Measurements from ENCODE around the gene DGKD.
A peak's percentile ranks its signal among the peaks of the same experiment; 100 is the strongest.

Gene DGKD

GRCh38 chr2:233429175-233429897, 75.0 kb downstream of the DGKD start:
- no peak for DNase-seq (ENCODE audit: low spot score)

GRCh38 chr2:233430081-233430480, 75.8 kb downstream of the DGKD start:
- no peak for DNase-seq (ENCODE audit: low spot score)

DNA sequence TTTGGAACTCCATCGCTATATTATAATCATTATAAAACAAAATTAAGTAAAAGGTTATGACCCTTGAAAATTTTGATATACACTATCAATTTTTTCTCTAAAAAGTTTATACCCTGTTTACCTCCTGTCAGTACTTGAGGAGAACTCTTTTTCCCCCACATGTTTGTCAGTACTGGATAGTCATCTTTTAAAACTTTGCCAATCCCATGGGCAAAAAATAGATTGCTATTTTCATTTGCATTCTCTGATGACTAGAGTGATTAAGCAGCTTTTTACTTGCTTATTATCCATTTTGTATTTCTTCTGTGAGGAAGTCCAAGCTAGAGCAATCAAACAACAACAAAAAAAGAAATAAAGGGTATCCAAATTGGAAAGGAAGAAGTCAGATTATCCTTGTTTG, 76.4 kb downstream of the DGKD start:
- DNase-seq (ENCODE audit: low spot score) = no peak

DNA sequence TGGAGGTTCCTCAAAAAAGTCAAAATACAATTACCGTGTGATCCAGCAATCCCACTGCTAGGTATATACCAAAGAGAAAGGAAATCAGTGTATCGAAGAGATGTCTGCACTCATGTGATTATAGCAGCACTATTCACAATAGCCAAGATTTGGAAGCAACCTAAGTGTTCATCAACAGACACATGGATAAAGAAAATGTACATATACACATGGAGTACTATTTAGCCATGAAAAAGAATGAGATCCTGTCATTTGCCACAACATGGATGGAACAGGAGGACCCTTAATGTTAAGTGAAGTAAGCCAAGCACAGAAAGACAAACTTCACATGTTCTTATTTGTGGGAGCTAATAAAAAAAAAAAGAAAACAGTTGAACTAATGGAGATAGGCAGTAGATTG, 78.7 kb downstream of the DGKD start:
- no peak for DNase-seq (ENCODE audit: low spot score)

DNA sequence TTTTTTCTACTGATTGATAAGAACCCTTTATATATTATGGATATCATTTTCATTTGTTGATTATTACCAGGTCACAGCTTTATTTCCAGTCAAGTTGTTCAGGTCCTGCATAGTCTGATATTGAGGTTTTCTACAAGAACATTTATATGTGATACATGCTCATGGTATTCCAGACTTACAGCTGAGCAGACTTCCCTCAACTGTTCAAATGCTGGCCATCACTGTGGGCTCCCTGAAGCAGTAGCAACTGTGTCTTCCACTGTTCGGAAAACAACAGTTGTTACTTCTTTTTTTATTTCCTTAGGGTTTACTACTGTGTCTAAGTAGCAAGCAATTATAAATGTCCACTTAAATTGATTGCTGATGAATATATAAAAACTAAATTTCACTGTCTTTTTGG, 79.5 kb downstream of the DGKD start:
- DNase-seq (ENCODE audit: low spot score) = no peak

- DNase-seq (ENCODE audit: low spot score) = no peak
These were observed 80.5 kb downstream of the DGKD start for GRCh38 chr2:233434666-233435330.

- no peak for DNase-seq (ENCODE audit: low spot score)
These were observed 81.3 kb downstream of the DGKD start for GRCh38 chr2:233435436-233436190.

DNA sequence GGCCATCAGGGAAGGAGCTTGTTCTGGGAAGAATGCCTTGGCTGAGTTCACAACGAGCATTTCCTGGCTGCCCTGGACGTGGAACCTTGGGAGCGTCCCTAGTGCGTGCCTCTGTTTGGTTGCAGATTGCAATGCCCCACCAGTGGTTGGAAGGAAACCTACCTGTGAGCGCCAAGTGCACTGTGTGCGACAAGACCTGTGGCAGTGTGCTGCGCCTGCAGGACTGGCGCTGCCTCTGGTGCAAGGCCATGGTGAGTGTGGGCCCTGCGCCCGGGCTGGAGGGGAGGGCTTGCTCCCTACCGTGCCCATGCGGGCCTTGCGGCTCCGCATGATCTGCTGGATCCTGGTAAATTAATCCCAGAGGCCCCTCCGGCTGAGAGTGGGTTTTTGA, 81.9 kb downstream of the DGKD start:
- no peak for DNase-seq (ENCODE audit: low spot score)

GRCh38 chr2:233436691-233437438, 82.6 kb downstream of the DGKD start:
- no peak for DNase-seq (ENCODE audit: low spot score)

- DNase-seq (ENCODE audit: low spot score) = no peak
These were observed 83.2 kb downstream of the DGKD start for GRCh38 chr2:233437439-233437955.

- no peak for DNase-seq (ENCODE audit: low spot score)
These were observed 84.4 kb downstream of the DGKD start for GRCh38 chr2:233438573-233439147.

DNA sequence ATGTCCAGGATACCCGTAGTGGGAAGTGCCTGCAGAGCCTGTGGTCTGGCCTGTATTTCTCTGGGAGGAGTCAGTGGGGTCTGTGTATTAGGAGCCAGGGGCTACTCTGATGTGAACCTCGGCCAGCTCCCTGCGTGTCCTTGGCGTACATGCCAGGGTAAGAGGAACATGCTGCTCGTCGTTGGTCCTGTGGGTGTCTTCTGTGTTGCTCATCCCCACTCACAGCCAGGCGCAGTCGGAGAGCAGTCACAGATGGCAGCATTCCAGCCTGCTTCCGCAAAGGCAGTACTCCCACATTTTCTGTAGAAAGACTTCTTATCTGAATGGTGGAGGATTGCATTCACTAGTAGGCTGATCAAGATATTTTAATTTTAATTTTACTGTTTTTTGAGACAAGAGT, 84.9 kb downstream of the DGKD start:
- peak; percentile 83 for DNase-seq (ENCODE audit: low spot score)

DNA sequence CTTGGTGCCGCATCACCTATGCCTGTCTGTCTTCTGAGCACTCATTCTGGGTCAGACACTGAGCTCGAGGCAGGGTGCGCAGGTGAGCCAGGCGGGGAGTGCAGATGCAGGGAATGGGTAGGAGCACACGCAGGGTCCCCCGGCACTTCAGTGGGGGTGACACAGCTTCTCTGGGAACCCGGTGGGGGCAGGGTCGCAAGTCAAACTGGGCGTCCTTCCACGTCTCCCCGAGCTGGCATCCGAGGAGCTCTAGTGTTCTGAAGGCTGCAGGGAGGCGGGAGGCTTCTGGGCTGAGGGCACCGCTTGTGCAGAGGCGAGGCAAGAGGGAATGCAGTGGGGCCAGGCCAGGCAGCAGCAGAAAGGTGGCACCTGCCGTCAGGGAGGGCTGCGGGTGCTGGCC, 86.0 kb downstream of the DGKD start:
- no peak for DNase-seq (ENCODE audit: low spot score)

DNA sequence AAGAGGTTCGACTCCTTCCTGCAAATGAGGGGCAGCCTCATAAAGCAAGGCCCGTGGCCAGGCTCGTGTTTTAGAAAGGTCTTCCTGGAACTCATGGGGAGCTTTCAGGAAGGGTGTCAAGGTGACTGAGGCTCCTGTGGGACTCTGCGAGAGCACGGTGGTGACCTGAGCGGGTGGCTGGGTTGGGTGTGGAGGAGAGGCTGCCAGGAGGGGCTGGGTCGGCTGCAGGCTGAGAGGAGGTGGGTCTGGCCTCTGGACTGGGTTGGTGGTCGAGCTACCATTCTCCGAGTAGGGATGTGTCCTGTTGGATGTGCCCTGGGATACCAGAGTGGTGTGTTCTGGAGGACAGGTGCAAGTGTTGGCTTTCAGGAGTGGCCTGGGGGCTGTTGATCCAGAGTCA, 86.4 kb downstream of the DGKD start:
- DNase-seq (ENCODE audit: low spot score) = no peak

DNA sequence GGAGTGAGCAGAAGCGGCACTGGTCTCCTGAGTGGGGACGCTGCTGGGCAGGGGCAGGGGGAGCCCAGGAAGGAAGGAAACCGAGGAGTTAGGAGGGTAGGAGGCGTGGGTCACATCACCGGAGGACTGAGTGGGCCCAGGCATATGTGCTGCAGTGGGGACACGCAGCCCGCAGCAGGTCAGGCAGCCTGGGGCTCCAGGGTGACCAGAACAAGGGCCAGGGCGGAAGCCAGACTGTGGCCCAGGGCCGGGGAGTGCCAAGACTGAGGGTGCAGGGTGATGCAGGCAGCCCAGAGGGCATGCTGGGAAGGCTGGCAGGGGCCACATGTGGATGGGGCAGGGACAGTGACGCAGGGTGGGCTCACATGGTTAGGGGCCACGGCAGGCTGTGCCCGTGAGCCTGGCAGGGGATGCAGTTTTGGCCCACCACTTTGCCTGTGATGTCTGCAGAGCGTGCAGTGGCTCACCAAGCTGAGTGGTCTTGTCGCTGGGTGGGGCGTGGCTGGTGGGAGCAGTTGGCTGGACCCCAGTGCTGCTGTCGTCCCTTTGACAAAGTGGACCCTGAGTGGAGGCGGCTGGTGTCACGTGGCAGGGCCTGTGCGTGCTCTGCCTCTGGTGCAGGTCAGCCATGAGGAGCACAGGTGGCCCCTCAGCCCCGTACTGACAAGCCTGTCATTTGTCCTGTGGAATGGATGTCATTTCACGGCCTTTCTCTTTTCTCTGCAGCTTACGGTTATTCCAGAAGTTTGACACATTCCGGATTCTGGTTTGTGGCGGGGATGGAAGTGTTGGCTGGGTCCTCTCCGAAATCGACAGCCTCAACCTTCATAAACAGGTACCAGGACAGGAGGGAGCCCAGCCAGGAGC, 87.1 kb downstream of the DGKD start:
- DNase-seq (ENCODE audit: low spot score) = no peak

- no peak for DNase-seq (ENCODE audit: low spot score)
These were observed 87.7 kb downstream of the DGKD start for GRCh38 chr2:233442028-233442310.

DNA sequence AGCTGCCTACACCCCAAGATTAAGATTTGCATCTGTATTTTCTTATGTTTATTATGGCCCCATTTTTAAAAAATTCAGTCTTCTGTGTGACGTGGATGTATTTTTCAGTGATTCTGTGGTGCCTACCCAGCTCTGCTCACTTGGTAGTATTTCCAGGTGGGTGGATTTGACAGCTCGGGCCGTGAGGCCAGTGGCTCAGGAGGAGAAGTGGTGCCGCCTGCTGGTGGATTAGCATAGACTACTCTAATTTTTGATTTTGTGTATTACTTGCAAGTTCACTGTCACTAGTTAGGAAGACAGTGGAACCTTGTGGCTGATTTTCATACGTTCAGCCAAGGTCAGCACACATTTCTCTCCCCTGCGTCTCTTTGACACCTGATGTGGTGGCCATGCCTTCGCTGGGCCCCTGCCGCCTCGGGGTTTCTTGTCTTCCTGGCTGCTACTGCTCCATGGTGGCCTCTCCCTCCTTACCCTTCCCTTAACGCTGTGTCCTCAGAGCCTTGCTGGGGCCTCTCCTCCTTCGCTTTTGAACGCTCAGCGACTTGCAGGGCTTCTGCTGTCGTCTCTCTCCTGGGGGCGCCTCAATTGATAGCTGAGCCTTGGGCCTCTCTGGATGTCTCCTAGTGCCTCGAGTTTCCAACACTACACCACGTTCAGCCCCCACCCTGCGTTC, 89.4 kb downstream of the DGKD start:
- DNase-seq (ENCODE audit: low spot score) = peak; percentile 46

- no peak for DNase-seq (ENCODE audit: low spot score)
These were observed 90.2 kb downstream of the DGKD start for GRCh38 chr2:233444501-233444900.

DNA sequence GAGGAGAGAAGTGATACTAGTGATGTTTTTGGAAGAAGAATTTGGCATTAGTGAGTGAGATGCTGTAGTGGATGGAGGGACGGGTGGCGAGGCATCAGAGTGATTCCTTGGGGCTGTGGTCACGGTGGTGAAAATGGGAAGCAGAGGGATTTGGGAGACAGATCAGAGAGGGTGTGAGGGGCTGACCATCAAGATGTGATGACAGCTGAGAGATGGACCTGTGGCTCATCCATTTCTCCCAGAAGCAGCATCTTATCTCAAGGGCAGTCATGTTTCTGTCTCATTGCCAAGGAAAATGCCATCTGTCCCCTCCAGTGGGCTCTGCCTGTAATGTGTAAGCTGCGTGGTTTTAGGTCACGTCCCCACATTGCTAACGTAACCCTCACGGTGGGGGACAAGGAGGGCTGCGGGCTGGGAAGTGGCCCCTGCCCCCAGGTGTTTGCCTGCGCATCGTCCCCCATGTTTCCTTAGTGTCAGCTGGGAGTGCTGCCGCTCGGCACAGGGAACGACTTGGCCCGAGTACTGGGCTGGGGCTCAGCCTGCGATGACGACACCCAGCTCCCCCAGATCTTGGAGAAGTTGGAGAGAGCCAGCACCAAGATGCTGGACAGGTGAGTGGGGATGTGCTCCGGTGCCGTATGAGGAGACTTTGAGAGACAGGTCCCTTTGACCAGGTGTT, 91.0 kb downstream of the DGKD start:
- DNase-seq (ENCODE audit: low spot score) = no peak

DNA sequence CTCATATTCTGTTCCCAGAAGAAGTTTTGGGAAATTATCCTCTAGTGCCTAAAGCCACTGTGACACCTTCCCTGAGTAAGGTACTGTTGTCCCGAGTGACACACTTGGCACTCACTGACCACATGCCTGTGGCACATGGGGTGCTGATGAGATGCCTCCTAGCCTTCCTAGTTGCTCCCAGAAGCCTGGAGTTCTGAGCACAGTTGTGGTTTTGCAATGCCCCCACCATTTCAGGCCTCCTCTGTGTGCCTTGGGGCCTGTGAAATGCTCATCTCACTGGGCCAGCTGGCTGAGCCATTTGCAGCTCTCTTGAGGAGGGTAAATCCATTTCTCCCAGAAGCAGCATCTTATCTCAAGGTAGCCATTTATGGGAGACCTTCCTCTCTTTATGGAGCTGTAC, 91.8 kb downstream of the DGKD start:
- no peak for DNase-seq (ENCODE audit: low spot score)
